ENCODE results near the gene CYP3A4. TPM values are rescaled to one million over a fixed set of nuclear protein-coding genes. Genes with fewer than 3 reads are reported as not detected.
"Not testable (repeated sequence)": the region's sequence is repeated elsewhere in the genome, so short reads cannot be mapped to it uniquely, and the experiment has no call there.

CYP3A4 gene
- total RNA-seq, 1 donor from 2014 or later: 1,005 TPM

DNA sequence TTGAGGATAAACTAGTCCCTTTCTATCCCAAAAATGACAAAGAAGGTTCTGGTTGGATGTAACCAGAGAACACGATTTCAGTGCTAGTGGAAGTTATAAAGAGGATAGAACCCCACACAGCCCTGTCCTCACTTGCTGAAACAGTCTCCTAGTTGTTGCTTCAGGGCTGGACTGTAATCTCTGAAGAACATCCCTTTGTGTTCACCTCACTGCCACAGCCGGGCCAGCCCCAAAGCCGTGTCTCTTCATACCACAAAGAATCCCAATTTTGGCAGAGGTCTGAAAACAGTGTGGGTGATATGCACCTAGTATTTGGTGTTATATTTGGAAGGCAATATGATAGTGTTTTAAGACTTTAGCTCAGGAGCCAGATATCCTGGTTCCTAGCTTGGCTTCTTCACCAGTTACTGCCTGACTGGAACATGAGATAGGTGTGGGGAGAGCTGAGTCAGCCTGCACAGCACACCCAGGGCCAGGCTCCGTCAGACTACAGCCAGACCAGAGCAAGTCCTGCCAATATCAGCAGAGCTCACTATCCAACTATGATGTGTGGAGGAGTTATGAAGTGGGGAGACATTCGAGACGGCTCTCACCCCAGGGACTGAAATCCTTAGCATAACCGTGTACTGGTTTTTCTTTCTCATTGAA is 21.2 kb downstream of the CYP3A4 start:
- DNase-seq (ENCODE audit: low spot score) (no peak), ATAC-seq (peak; percentile 47)

DNA sequence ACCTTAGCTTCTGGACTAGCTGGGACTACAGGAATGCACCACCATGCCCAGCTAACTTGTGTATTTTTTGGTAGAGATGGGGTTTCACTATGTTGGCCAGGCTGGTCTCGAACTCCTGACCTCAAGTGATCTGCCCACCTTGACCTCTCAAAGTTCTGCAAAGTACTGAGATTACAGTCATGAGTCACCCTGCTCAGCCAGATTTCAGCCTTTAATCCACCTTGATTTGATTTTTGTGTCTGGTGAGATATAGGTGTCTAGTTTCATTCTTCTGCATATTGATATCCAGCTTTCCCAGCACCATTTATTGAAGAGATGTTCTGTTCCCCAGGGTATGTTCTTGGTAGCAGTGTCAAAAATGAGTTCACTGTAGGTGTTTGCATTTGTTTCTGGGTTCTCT is 28.9 kb downstream of the CYP3A4 start:
- ATAC-seq (no peak), DNase-seq (ENCODE audit: low spot score) (no peak)

DNA sequence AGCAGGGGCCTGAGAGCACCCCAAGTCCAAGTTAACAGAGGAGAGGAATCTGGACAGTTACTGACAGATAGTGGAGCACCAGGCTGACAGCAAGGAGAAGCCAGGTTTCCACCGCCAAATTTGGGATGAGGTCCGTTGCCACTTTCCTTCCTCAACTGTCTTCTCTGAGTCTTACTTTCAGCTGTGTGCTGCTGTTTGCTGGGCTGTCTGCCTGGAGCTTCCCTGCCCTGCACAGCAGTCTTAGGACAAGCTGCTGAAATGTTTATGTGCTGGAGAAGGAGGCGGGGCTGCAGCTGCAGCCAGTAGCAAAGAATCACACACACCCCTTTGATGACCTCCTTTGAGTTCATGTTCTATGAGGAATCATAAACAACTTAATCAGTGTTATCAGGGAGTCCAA is 31.6 kb downstream of the CYP3A4 start:
- DNase-seq (ENCODE audit: low spot score): no peak
- ATAC-seq: no peak

DNA sequence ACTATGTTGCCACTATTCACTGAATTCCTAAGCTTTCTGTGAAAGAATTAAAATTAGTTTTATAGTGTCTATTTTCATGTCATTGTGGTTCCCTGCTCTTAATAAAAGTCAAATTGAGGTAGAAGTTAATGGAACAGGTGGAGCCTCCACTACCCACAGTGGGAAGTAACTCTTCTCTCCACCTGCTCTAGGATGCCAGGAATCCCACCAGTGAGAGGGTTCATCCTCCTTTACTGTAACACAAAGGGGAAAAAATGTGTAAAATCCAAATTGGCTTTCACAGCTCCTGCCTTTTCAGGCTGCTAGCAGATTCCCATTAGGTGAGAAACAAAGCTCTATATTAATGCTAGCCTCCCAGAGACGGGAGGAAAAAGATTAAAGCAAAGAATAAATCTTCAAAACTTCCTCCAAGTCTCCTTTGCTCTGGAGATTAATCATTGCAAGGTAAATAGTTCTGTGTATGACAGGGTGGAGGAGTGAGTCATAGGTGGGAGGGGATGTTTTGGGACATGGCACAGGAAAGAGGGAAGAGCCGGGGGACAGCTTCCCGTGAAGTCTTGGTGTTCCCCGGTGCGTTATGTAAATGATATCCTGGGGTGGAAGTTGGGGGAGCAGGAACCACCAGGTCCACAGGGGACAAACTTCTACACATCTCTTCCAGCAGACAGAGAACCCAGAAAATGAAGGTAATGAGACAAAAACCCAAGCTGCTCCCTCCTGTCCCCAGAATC is 32.5 kb downstream of the CYP3A4 start:
- ATAC-seq: peak; percentile 23
- not testable (repeated sequence) for DNase-seq (ENCODE audit: low spot score)

DNA sequence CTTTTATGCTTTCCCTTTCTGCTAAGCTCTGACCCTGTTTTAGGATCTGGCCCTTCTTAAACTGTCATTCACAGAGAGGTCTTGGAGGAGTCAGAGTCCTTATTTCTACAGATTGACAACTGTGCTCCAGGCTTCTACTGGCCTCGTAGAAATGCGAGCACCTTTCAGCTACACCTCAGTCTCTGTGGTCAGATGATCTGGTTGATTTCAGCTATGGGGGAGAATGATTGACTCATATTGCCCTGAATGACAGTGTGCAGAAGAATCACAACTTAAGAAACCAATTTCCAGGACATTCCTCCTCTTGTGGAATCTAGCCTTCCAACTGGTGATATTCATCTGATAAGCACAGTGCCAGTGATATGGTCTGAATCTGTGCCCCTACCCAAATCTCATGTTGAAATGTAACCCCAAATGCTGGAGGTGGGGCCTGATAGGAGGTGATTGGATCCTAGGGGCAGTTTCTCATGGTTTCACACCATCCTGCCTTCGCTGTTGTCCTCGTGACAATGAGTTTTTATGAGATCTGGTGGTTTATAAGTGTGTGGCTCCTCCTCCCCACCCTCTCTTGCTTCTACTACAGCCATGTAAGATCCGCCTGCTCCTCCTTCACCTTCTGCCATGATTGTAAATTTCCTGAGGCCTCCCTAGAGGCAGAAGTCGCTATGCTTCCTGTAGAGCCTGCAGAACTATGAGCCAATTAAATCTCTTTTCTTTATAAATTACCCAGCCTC is 35.0 kb downstream of the CYP3A4 start:
- ATAC-seq (no peak), DNase-seq (ENCODE audit: low spot score) (no peak)

DNA sequence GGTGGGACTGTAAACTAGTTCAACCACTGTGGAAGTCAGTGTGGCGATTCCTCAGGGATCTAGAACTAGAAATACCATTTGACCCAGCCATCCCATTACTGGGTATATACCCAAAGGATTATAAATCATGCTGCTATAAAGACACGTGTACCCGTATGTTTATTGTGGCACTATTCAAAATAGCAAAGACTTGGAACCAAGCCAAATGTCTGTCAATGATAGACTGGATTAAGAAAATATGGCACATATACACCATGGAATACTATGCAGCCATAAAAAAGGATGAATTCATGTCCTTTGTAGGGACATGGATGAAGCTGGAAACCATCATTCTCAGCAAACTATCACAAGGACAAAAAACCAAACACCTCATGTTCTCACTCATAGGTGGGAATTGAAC is 37.1 kb downstream of the CYP3A4 start:
- ATAC-seq; DNase-seq (ENCODE audit: low spot score): not testable (repeated sequence)

DNA sequence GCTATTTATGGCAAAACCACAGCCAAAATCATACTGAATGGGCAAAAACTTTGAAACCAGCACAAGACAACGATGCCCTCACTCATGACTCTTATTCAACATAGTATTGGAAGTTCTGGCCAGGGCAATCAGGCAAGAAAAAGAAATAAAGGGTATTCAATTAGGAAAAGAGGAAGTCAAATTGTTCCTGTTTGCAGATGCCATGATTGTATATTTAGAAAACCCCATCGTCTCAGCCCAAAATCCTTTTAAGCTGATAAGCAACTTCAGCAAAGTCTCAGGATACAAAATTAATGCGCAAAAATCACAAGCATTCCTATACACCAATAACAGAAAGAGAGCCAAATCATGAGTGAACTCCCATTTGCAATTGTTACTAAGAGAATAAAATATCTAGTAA is 38.6 kb downstream of the CYP3A4 start:
- not testable (repeated sequence) for DNase-seq (ENCODE audit: low spot score); ATAC-seq

DNA sequence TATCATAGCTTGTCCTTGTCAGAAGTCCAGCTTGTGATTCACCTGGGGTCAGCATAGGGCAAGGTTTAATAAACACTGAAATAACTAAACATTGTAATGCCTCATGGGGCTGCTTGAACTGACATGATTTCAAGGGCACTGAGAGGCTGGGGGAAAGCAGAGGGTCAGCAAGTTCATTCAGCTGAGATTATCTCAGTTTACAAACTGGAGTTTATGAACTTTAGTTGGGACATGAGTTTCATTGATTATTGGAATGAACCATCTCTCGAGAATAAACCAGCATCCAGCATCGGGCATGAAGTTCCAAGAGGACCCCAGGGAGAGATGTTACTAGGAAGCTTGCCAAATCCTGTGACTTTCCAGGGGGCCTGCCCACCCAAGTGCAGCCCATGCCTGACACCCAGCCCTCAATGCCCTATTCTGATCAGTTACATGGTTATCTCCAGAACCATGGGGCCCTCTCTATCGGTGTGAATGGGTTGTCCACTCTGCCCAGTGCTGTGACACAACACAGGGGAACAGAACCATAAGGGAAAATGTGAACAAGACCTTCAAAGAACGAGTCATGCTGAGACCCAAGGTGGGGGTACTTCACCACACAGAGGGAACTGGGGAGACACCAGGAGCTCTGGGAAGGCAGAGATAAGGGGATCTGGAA is 41.1 kb downstream of the CYP3A4 start:
- DNase-seq (ENCODE audit: low spot score): peak; percentile 61
- ATAC-seq: peak; percentile 91

DNA sequence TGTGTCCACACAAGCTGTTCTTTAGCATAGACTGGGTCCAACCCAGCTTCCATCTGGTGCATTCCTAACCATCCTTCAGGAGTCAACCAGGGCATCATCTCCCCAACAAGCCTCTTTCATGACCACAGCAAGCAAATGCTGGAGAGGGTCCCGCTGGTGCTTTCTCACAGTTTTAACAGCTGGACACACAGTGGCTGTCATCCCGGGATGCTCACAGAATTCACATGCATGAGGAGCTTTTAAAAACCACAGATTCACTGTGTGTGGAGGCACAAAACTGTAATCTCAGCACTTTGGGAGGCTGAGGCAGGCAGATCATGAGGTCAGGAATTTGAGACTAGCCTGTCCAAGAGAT is 42.6 kb downstream of the CYP3A4 start:
- ATAC-seq (no peak), DNase-seq (ENCODE audit: low spot score) (no peak)

DNA sequence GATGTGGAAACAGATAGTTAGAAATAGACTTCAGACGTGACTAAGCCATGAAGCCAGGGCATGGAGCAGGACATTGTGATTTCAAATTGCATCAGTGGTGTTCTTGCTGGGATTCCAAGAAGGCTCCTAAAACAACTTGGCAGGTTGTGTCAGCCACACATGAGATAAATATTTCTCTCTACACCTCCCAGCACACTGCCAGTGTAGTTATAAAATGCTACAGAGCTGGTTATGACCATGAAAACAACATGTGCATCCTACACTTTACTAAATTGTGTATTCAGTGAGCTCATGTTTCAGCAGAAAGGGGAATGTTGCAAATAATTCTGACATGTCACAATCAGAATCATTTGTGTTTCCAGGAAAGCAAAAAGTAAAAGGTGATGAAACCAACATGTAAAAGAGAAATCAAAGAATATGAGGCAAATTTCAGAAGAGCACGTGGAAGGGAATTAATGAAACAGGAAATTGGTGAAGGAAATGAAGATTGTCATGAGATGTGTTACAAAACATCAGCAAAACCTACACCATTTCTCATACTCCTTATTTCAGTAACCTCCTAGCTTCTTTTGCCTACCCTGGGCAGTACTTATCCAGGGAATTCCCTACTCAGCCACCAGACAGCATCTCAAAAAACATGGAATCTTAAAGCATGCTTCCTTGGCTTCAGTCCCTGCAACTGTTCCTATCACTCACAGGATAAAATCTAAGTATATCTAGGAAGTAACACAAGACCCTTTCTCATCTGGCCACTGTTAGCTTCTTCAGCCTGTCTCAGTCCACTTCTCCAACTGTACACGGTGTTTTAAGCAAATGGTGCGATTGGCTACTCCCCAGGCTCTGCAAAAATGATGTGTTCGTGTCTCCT is 43.2 kb downstream of the CYP3A4 start:
- ATAC-seq: peak; percentile 49

DNA sequence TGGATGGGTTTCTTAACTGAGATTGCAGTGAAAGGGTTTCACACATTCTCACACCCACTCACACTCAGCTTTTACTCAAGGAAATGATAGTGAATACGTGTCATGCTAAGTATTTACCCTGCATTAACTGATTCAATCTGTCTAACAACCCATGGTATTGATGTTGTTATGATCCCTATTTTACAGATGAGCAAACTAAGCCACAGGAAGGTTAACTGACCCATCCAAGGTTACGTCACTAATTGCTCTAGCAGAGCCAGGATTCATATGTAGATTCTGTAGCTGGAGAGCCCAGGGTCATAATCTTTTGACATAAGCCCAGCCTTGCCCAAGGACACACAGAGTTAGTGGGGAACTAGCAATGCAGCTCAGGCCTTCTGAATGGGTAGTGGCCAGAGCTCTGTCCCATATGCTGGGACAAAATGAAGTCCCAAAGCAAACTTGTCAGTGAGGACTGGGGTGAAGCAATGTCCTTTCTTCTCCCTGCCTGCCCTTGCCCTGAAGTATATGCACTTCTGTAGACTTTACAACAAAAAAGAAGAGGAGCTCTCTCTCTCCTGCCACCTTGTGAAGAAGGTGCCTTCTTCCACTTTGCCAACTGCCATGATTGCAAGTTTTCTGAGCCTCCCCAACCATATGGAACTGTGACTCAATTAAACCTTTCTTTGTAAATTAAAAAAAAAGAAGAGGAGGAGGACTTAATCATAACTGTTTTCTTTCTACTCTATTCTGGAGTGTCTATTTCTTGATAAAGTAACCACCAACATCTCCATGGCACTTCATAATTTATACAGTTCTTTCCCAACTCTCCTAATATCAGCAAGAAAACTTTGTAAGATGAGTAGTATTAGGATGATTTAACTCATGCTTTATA is 44.0 kb downstream of the CYP3A4 start:
- ATAC-seq (no peak), DNase-seq (ENCODE audit: low spot score) (no peak)

More for the DNA sequence above, 43.2 kb downstream of the CYP3A4 start:
- DNase-seq (ENCODE audit: low spot score): no peak

DNA sequence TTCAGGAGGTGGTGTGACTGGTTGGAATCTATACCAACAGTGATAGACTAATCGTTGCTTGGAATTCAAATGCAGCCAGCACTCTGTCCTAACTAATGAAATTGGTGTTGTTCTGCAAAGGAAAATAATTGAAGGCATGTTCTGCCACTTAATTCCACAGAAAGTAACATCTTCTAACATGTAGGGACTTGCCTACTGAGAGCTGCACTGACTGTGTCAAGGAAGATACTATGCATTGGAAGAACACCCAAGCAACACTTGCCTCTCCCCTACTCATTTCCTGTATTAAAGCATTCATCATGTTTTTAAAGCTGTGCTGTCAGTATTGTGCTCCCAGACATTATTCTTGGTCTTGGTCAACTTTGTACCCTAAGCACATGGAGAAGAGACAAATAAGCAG is 46.3 kb downstream of the CYP3A4 start:
- DNase-seq (ENCODE audit: low spot score) (no peak), ATAC-seq (no peak)

DNA sequence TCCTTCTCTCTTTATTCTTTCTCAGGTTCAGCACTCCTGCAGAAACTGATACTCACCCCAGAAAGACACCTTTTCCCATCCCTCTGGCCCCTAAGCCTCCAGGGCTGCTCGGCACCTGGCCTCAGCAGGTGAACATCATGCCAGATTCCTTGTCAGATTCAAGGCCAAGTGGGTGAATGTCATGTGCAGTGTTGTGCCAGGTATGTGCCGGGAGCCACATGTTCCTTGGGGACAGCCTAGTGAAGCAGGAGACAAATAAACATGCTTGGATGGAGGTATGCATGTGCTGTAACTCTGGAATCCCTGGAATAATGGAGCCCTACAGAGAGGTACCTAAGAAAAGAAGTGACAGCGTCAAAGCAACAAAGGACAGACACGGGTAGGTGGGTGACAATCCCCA is 47.3 kb downstream of the CYP3A4 start:
- ATAC-seq; DNase-seq (ENCODE audit: low spot score): not testable (repeated sequence)

DNA sequence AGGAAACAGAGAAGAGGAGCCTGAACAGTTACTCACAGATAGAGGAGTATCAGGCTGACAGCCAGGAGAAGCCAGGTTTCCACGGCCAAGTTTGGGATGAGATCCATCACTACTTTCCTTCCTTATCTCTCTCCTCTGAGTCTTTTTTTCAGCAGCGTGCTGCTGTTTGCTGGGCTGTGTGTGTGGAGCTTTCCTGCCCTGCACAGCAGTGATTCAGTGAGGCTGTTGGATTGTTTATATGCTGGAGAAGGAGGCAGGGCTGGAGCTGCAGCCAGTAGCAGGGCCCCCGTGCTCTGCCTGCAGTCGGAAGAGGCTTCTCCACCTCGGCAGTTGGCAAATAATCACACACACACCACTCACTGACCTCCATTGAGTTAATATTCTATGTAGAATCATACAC is 49.0 kb downstream of the CYP3A4 start, which contains the start of gene CYP3A7:
Gene CYP3A7, minus strand, starts transcription at position 210 of the 400 bp plus-strand sequence. Its CDS starts 103 bp downstream, at position 107.
- DNase-seq (ENCODE audit: low spot score) (no peak), ATAC-seq (no peak)

DNA sequence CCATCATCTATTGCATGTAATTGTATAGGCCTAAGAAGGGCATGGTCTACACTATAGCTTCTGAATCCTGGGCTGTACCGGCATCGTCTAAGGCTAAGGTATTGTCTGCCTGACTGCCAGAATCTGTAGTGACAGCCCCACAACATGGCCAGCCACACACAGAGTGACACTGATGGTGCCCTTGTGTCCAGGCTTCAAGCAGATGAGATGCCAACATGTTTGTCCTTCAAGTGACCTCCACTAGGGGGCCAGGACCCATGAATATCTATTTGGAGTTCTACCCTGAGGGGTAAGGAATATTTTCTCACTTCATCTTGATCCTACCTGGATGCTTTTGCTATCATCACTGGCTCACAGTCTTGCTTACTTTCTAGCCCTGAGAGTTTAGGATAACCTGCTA is 50.5 kb downstream of the CYP3A4 start:
- ATAC-seq (no peak), DNase-seq (ENCODE audit: low spot score) (no peak)

DNA sequence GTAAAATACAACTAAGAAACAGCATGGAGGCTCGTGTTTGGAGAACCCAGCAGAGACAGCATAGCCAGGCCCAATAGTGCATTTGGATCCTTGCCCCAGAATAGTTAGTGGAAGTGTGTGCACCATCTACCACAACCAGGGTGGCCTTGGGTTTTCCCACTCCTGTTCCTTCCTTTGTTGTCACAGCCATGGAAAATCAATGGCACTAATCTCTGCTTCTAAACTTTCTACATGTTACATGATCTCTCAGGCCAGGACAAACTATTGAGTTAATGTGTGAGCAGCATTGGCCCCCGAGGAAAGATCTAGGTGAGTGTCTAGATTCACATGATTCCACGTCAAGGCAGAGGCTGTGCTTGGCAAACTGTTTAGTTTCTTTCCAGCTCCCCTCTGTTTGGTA is 51.0 kb downstream of the CYP3A4 start:
- DNase-seq (ENCODE audit: low spot score) (no peak), ATAC-seq (peak; percentile 27)

DNA sequence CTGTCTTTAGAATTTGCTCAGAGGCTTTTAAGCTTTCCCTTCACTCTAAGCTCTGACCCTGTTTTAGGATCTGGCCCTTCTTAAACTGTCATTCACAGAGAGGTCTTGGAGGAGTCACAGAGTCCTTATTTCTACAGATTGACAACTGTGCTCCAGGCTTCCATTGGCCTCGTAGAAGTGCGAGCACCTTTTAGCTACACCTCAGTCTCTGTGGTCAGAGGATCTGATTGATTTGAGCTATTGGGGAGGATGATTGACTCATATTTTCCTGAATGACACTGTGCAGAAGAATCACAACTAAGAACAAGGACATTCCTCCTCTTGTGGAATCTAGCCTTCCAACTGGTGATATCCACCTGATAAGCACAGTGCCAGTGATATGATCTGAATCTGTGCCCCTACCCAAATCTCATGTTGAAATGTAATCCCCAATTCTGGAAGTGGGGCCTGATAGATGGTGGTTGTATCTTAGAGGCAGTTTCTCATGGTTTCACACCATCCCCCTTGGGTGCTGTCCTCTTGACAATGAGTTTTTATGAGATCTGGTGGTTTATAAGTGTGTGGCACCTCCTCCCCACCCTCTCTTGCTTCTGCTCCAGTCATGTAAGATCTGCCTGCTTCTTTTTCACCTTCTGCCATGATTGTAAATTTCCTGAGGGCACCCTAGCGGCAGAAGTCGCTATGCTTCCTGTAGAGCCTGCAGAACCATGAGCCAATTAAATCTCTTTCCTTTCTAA is 52.2 kb downstream of the CYP3A4 start:
- DNase-seq (ENCODE audit: low spot score): no peak
- ATAC-seq: no peak

DNA sequence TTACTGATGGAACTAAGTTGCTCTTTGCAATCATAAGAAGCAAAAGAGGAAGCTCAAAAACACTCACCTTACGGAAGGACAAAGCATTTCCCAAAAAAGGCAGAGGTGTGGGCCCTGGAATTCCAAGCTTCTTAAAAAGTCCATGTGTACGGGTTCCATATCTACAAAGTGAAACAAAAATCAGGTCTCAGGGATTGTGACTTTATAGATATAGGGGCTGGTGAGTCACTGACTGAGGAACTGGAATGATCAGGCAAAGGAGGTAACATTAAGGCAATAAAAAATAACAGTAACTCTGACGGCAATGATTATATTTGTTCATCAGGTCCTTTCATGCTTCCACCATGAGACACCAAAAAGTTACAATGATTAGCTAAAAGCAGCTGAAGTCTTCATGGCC is 53.0 kb downstream of the CYP3A4 start:
- no peak for DNase-seq (ENCODE audit: low spot score)
- no peak for ATAC-seq

Data from left lobe of liver (tissue), 2 donors.